ENCODE data around the gene TMEM272.

Gene TMEM272

GRCh38 chr13:51794964-51795363 lies 50.0 kb downstream of the TMEM272 start:
- no peak overlapping the region for H3K27ac ChIP-seq (ENCODE audit: low read depth, low read length, severe bottlenecking)
- H3K9me3 ChIP-seq (ENCODE audit: control insufficient read depth, low read length), result no peaks in the 10 kb centered on the region
- no peaks in the 10 kb centered on the region for H3K36me3 ChIP-seq (ENCODE audit: control insufficient read depth, insufficient read depth, low read length)
- no peak overlapping the region for H3K4me3 ChIP-seq (ENCODE audit: extremely low read depth, insufficient read depth, low read length, poor library complexity, severe bottlenecking)
- peaks cover 15% of the 10 kb centered on the region for H3K4me1 ChIP-seq (ENCODE audit: control insufficient read depth, insufficient read depth, low read length, poor library complexity, severe bottlenecking)
- WGBS, 2 experiments (ENCODE audit: insufficient coverage in 2 of 2), result 67 to 90% methylated on average over 2 to 3 of the region's 4 CpGs

- H3K27ac ChIP-seq (ENCODE audit: low read depth, low read length, severe bottlenecking), result peak overlapping the region; percentile 78
- peaks cover 15% of the 10 kb centered on the region for H3K4me1 ChIP-seq (ENCODE audit: control insufficient read depth, insufficient read depth, low read length, poor library complexity, severe bottlenecking)
- 76 to 85% methylated on average over 5 to 6 of the region's 6 CpGs for WGBS, 2 experiments (ENCODE audit: insufficient coverage in 2 of 2)
- no peaks in the 10 kb centered on the region for H3K36me3 ChIP-seq (ENCODE audit: control insufficient read depth, insufficient read depth, low read length)
- H3K9me3 ChIP-seq (ENCODE audit: control insufficient read depth, low read length), result no peaks in the 10 kb centered on the region
- no peak overlapping the region for H3K4me3 ChIP-seq (ENCODE audit: extremely low read depth, insufficient read depth, low read length, poor library complexity, severe bottlenecking)
Measured at GRCh38 chr13:51793570-51794271, 51.3 kb downstream of the TMEM272 start.

GRCh38 chr13:51786425-51787265 lies 58.3 kb downstream of the TMEM272 start:
- Histone ChIP-seq H3K4me3 (ENCODE audit: extremely low read depth, insufficient read depth, low read length, poor library complexity, severe bottlenecking) (no peak overlapping the region), H3K4me1 (ENCODE audit: control insufficient read depth, insufficient read depth, low read length, poor library complexity, severe bottlenecking) (no peaks in the 10 kb centered on the region), H3K27ac (ENCODE audit: low read depth, low read length, severe bottlenecking) (peak overlapping the region; percentile 10), H3K9me3 (ENCODE audit: control insufficient read depth, low read length) (no peaks in the 10 kb centered on the region), H3K36me3 (ENCODE audit: control insufficient read depth, insufficient read depth, low read length) (no peaks in the 10 kb centered on the region)
- WGBS, 2 experiments (ENCODE audit: insufficient coverage in 2 of 2), result 85 to 87% methylated on average over 2 to 6 of the region's 10 CpGs

DNA sequence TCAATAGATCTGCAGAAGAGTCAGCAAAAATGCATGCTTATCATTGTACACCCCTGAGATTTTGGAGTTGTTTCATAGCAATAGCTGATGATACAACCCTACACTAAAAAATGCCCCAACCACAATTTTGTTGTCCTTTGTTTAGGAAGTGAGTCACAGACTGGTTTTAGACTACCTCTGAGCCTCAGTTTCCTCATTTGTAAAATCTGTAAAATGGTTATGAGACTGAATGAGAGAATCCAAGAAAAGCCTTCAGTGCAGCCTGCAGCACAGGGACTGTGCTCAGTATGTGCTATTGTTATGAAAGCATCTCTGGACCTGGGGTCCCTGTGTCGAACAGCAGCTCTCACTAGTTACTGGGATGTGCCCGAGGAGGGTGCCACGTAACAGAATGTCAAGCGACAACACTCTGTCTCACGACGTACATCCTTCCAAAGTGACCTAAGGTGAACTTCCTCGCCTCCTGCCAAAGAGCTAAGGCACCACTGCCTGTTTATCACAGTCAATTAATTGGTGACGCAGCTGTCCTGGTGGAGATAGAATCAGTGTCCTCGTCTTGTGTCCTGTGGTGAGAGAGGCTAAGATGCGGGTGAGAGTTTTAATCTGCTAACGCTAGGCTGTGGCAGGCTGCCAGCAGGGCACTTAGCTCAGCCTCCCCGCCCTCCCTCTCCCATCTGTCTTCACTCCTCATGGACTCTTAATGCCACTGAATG lies 59.1 kb downstream of the TMEM272 start:
- 70 to 82% methylated on average over 9 to 11 of the region's 12 CpGs for WGBS, 2 experiments (ENCODE audit: insufficient coverage in 2 of 2)
- Histone ChIP-seq H3K27ac (ENCODE audit: low read depth, low read length, severe bottlenecking) (no peak overlapping the region), H3K36me3 (ENCODE audit: control insufficient read depth, insufficient read depth, low read length) (no peaks in the 10 kb centered on the region), H3K9me3 (ENCODE audit: control insufficient read depth, low read length) (no peaks in the 10 kb centered on the region), H3K4me3 (ENCODE audit: extremely low read depth, insufficient read depth, low read length, poor library complexity, severe bottlenecking) (no peak overlapping the region), H3K4me1 (ENCODE audit: control insufficient read depth, insufficient read depth, low read length, poor library complexity, severe bottlenecking) (no peaks in the 10 kb centered on the region)

DNA sequence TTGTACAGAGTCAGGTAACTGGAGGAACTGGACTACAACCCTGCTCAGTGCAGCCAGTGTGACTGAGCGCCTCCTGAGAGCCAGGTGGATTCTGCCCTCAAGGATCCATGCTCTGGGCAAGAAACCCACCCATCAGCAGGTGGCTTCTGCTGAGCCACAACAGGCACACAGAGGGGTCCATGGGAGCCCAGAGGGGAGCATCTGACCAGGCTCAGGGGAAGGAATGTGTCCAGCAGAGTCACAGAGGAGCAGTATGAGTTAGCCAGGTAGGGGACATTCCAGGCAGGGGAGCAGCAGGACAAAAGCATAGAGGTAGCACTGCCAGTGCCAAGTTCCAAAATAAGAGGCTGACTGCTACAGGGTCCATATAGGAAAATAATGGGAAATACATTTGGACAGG lies 60.9 kb downstream of the TMEM272 start:
- 94 to 100% methylated on average over 1 of the region's 1 CpG for WGBS, 2 experiments (ENCODE audit: insufficient coverage in 2 of 2)
- H3K9me3 ChIP-seq (ENCODE audit: control insufficient read depth, low read length), result no peaks in the 10 kb centered on the region

GRCh38 chr13:51783428-51784094 lies 61.4 kb downstream of the TMEM272 start:
- Histone ChIP-seq H3K36me3 (ENCODE audit: control insufficient read depth, insufficient read depth, low read length) (no peaks in the 10 kb centered on the region), H3K27ac (ENCODE audit: low read depth, low read length, severe bottlenecking) (no peak overlapping the region), H3K4me3 (ENCODE audit: extremely low read depth, insufficient read depth, low read length, poor library complexity, severe bottlenecking) (no peak overlapping the region), H3K4me1 (ENCODE audit: control insufficient read depth, insufficient read depth, low read length, poor library complexity, severe bottlenecking) (no peaks in the 10 kb centered on the region), H3K9me3 (ENCODE audit: control insufficient read depth, low read length) (no peaks in the 10 kb centered on the region)
- 78 to 80% methylated on average over 4 of the region's 9 CpGs for WGBS, 2 experiments (ENCODE audit: insufficient coverage in 2 of 2)

More for the DNA sequence above, 60.9 kb downstream of the TMEM272 start:
- Histone ChIP-seq H3K27ac (ENCODE audit: low read depth, low read length, severe bottlenecking) (no peak overlapping the region), H3K4me1 (ENCODE audit: control insufficient read depth, insufficient read depth, low read length, poor library complexity, severe bottlenecking) (no peaks in the 10 kb centered on the region), H3K36me3 (ENCODE audit: control insufficient read depth, insufficient read depth, low read length) (no peaks in the 10 kb centered on the region), H3K4me3 (ENCODE audit: extremely low read depth, insufficient read depth, low read length, poor library complexity, severe bottlenecking) (no peak overlapping the region)

- Histone ChIP-seq H3K4me3 (ENCODE audit: extremely low read depth, insufficient read depth, low read length, poor library complexity, severe bottlenecking) (no peak overlapping the region), H3K9me3 (ENCODE audit: control insufficient read depth, low read length) (no peaks in the 10 kb centered on the region), H3K36me3 (ENCODE audit: control insufficient read depth, insufficient read depth, low read length) (no peaks in the 10 kb centered on the region), H3K4me1 (ENCODE audit: control insufficient read depth, insufficient read depth, low read length, poor library complexity, severe bottlenecking) (no peaks in the 10 kb centered on the region), H3K27ac (ENCODE audit: low read depth, low read length, severe bottlenecking) (no peak overlapping the region)
- 93 to 95% methylated on average over 13 to 14 of the region's 15 CpGs for WGBS, 2 experiments (ENCODE audit: insufficient coverage in 2 of 2)
Measured at GRCh38 chr13:51782026-51782710, 62.8 kb downstream of the TMEM272 start.

DNA sequence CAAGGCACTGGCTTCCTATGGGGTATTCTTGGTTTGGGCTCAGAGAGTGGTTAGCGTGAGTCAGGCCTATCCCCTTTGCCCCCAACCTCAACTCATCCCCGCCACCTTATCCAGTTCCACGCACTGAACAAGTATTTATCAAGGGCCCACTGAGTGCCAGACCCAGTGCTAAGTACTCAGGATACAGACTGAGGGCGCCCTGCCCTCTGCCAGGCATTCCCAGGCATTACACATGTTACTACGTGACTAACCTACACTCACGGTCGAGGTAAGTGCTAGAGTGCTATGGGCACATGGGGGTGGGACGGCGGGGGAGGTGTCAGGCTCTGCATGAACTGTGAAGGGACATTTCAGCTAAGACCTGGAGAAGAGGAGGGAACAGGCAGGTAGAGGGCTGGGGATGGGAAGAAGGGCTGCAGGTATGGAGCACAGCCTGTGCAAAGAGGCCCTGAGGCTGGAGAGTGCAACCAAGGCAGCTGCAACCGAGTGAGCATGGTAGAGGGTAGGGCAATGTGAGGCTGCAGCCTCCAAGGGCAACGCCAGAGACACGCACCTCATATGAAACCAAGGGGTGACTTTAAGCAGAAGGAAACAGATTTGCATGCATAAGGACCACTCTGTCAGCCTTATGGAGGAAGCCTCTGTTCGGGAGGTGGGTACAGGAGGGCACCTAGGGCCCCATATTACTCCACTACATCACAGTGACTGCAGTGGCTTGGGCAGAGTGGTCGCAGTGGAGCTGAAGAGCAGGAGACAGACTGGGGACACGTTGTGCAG lies 63.5 kb downstream of the TMEM272 start:
- Histone ChIP-seq H3K9me3 (ENCODE audit: control insufficient read depth, low read length) (no peaks in the 10 kb centered on the region), H3K36me3 (ENCODE audit: control insufficient read depth, insufficient read depth, low read length) (no peaks in the 10 kb centered on the region), H3K27ac (ENCODE audit: low read depth, low read length, severe bottlenecking) (no peak overlapping the region), H3K4me1 (ENCODE audit: control insufficient read depth, insufficient read depth, low read length, poor library complexity, severe bottlenecking) (no peaks in the 10 kb centered on the region), H3K4me3 (ENCODE audit: extremely low read depth, insufficient read depth, low read length, poor library complexity, severe bottlenecking) (no peak overlapping the region)
- 71 to 90% methylated on average over 10 to 11 of the region's 15 CpGs for whole genome bisulfite sequencing, 2 experiments (ENCODE audit: insufficient coverage in 2 of 2)

GRCh38 chr13:51780099-51780498 lies 64.9 kb downstream of the TMEM272 start:
- no peaks in the 10 kb centered on the region for H3K4me1 ChIP-seq (ENCODE audit: control insufficient read depth, insufficient read depth, low read length, poor library complexity, severe bottlenecking)
- no peak overlapping the region for H3K27ac ChIP-seq (ENCODE audit: low read depth, low read length, severe bottlenecking)
- 91% methylated on average over 2 of the region's 3 CpGs; no CpG with 5 or more reads in 1 of the 2 experiments for WGBS, 2 experiments (ENCODE audit: insufficient coverage in 2 of 2)
- H3K9me3 ChIP-seq (ENCODE audit: control insufficient read depth, low read length), result no peaks in the 10 kb centered on the region
- no peak overlapping the region for H3K4me3 ChIP-seq (ENCODE audit: extremely low read depth, insufficient read depth, low read length, poor library complexity, severe bottlenecking)
- H3K36me3 ChIP-seq (ENCODE audit: control insufficient read depth, insufficient read depth, low read length), result no peaks in the 10 kb centered on the region
